HepG2 (cell line): ENCODE results near the gene DTNB. TPM values are rescaled to one million over a fixed set of nuclear protein-coding genes. Genes with fewer than 3 reads are reported as not detected.
A peak's percentile ranks its signal among the peaks of the same experiment; 100 is the strongest.

Experiments used
- HOXA5 ChIP-seq: sonication (generic); formaldehyde crosslinking; IDR thresholded peaks from 2 replicates; pipeline ENCODE4 v1.4.0; 2020; ENCODE audit warnings: missing genetic modification reagents
- IKZF1 ChIP-seq: fragments of 450-650 bp; IDR thresholded peaks from 2 replicates; pipeline ENCODE4 v1.7.1; 2016
- KDM3A ChIP-seq: IDR thresholded peaks from 2 replicates; pipeline ENCODE4 v1.6.1; 2018; ENCODE audit warnings: low read depth, missing compliant biosample characterization
- KDM6A ChIP-seq: IDR thresholded peaks from 2 replicates; pipeline ENCODE4 v1.6.1; 2016; ENCODE audit warnings: low read depth
- NFE2 ChIP-seq: sonication (generic); formaldehyde crosslinking; IDR thresholded peaks from 2 replicates; pipeline ENCODE4 v1.4.0; 2020; ENCODE audit warnings: missing genetic modification reagents
- TBX3 ChIP-seq: fragments of 450-650 bp; IDR thresholded peaks from 2 replicates; pipeline ENCODE4 v1.6.1; 2017; ENCODE audit warnings: antibody characterized with exemption, mild to moderate bottlenecking, inconsistent platforms, borderline replicate concordance
- YY1 ChIP-seq: IDR thresholded peaks from 2 replicates; pipeline ENCODE4 v1.6.1; 2011; ENCODE audit warnings: low read length, low read depth, moderate library complexity, mild to moderate bottlenecking; ENCODE audit not compliant: insufficient read depth, insufficient replicate concordance
- ZBTB1 ChIP-seq: sonication (generic); formaldehyde crosslinking; IDR thresholded peaks from 2 replicates; pipeline ENCODE4 v1.4.0; 2020; ENCODE audit warnings: missing genetic modification reagents, borderline replicate concordance
- ZNF337 ChIP-seq: sonication (generic); formaldehyde crosslinking; IDR thresholded peaks from 2 replicates; pipeline ENCODE4 v1.5.1; 2020; ENCODE audit warnings: missing genetic modification reagents, low read depth, mild to moderate bottlenecking, borderline replicate concordance
- ZNF569 ChIP-seq: sonication (generic); formaldehyde crosslinking; IDR thresholded peaks from 2 replicates; pipeline ENCODE4 v1.5.0; 2020; ENCODE audit warnings: mild to moderate bottlenecking, missing genetic modification reagents, moderate library complexity, borderline replicate concordance
- ZNF615 ChIP-seq: sonication (generic); formaldehyde crosslinking; IDR thresholded peaks from 2 replicates; pipeline ENCODE4 v1.5.0; 2020; ENCODE audit warnings: mild to moderate bottlenecking, missing genetic modification reagents, borderline replicate concordance
- ZNF766 ChIP-seq: sonication (generic); formaldehyde crosslinking; IDR thresholded peaks from 2 replicates; pipeline ENCODE4 v1.5.0; 2020; ENCODE audit warnings: missing genetic modification reagents, borderline replicate concordance
- ZSCAN21 ChIP-seq: sonication (generic); formaldehyde crosslinking; IDR thresholded peaks from 2 replicates; pipeline ENCODE4 v1.8.0; 2022; ENCODE audit warnings: mild to moderate bottlenecking, missing genetic modification reagents, moderate library complexity, borderline replicate concordance
- ZSCAN31 ChIP-seq: sonication (generic); formaldehyde crosslinking; IDR thresholded peaks from 2 replicates; pipeline ENCODE4 v1.5.0; 2020; ENCODE audit warnings: low read depth, mild to moderate bottlenecking, missing genetic modification reagents
- polyA plus RNA-seq, 8 experiments: library from polyadenylated mRNA; depleted of rRNA in 3 of 8; stranded (reverse) in 7 of 8; unstranded in 1 of 8; fragments of >200 nt; fragmentation: Illumina TruSeq in 4 of 8; extraction: Trizol in 4 of 8; gene quantifications; 2 replicates each; pipeline versions ENCODE4 v1.2.1 to v1.2.3, GENCODE V29; 2011 to 2016; ENCODE audit warnings: low read depth in 4 of 8, missing spikeins in 1 of 8, mixed read lengths in 1 of 8; ENCODE audit not compliant: insufficient read depth in 1 of 8
- total RNA-seq, 5 experiments: library from RNA; depleted of rRNA; stranded (reverse); fragments of >200 nt; fragmentation: Illumina TruSeq; extraction: Trizol; gene quantifications; 2 replicates each; pipeline ENCODE4 v1.2.3, GENCODE V29; 2016; ENCODE audit warnings: low read depth in 1 of 5
- TF ChIP-seq, protein P1 (sequence below): sonication (generic); formaldehyde crosslinking; IDR thresholded peaks from 2 replicates; pipeline ENCODE4 v1.5.0; 2020; ENCODE audit warnings: mild to moderate bottlenecking, missing genetic modification reagents, moderate library complexity
- TF ChIP-seq, protein P2 (sequence below): IDR thresholded peaks from 2 replicates; pipeline ENCODE4 v1.6.1; 2012; ENCODE audit warnings: low read depth, low read length, improper control_type of control experiment
- TF ChIP-seq, protein P3 (sequence below): sonication (generic); formaldehyde crosslinking; IDR thresholded peaks from 2 replicates; pipeline ENCODE4 v1.5.0; 2020; ENCODE audit warnings: mild to moderate bottlenecking, missing genetic modification reagents
- TF ChIP-seq, protein P4 (sequence below): IDR thresholded peaks from 2 replicates; pipeline ENCODE4 v1.6.1; 2016; ENCODE audit warnings: low read depth

The DTNB gene
- total and polyA plus RNA-seq, 2 of the 13 experiments (the other 11 are each of a cell fraction or from before 2014, with no cell fraction given) = 14.4 to 23.9 TPM

DNA sequence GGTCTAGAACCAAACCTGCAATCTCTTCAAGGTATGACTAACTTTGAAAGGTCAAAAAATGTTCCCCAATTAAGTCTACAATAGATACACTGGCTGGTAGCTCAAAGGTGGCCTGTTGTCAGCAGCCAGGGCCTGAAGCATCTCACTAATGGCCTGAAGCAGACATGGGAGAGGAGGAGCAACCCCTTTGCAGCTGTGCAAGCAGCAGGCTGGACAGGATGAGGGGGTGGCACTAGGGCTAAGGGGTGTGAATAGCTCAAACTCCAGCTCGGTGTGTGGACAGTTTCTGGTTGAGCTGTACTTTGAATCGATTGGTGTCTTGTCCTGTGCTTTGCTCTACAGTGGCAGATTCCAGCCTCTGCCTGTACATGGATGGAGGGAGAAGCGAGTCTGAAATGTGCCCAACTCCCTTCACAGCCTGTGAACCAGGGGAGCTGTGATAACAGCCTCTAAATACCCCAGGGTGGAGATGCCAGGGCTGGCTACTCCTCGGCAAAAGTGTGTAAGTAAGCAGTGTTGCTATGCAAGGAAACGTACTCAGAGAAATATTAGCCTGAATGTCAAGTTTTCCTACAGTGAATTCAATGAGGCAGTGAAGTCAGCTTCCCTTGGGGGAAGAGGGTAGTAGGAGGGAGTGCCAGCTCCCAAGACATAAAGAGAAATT, 34.7 kb upstream of the DTNB start (continued):
- TF ChIP-seq TBX3 (peak; percentile 85), ZNF766 (CRISPR knock-in tag) (0 out of 2 replicates have a peak, but pooled peaks have one; percentile 53), KDM3A (CRISPR knock-in tag) (peak; percentile 72; the same call in 1 of the 2 replicates), KDM6A (CRISPR knock-in tag) (peak; percentile 62; the same call in 1 of the 2 replicates), IKZF1 (no peak), ZNF615 (CRISPR knock-in tag) (no peak), YY1 (peak; percentile 18), ZNF569 (CRISPR knock-in tag) (0 out of 2 replicates have a peak, but pooled peaks have one; percentile 23), NFE2 (no peak), ZSCAN21 (CRISPR knock-in tag) (no peak), HOXA5 (no peak), ZSCAN31 (CRISPR knock-in tag) (0 out of 2 replicates have a peak, but pooled peaks have one; percentile 63), ZBTB1 (no peak), ZNF337 (CRISPR knock-in tag) (no peak)
- TF ChIP-seq, protein P1, sequence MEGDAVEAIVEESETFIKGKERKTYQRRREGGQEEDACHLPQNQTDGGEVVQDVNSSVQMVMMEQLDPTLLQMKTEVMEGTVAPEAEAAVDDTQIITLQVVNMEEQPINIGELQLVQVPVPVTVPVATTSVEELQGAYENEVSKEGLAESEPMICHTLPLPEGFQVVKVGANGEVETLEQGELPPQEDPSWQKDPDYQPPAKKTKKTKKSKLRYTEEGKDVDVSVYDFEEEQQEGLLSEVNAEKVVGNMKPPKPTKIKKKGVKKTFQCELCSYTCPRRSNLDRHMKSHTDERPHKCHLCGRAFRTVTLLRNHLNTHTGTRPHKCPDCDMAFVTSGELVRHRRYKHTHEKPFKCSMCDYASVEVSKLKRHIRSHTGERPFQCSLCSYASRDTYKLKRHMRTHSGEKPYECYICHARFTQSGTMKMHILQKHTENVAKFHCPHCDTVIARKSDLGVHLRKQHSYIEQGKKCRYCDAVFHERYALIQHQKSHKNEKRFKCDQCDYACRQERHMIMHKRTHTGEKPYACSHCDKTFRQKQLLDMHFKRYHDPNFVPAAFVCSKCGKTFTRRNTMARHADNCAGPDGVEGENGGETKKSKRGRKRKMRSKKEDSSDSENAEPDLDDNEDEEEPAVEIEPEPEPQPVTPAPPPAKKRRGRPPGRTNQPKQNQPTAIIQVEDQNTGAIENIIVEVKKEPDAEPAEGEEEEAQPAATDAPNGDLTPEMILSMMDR (CRISPR knock-in tag) = 0 out of 2 replicates have a peak, but pooled peaks have one; percentile 5
- TF ChIP-seq, protein P2, sequence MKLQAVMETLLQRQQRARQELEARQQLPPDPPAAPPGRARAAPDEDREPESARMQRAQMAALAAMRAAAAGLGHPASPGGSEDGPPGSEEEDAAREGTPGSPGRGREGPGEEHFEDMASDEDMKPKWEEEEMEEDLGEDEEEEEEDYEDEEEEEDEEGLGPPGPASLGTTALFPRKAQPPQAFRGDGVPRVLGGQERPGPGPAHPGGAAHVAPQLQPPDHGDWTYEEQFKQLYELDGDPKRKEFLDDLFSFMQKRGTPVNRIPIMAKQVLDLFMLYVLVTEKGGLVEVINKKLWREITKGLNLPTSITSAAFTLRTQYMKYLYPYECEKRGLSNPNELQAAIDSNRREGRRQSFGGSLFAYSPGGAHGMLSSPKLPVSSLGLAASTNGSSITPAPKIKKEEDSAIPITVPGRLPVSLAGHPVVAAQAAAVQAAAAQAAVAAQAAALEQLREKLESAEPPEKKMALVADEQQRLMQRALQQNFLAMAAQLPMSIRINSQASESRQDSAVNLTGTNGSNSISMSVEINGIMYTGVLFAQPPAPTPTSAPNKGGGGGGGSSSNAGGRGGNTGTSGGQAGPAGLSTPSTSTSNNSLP = 0 out of 2 replicates have a peak, but pooled peaks have one; percentile 34
- TF ChIP-seq, protein P3, sequence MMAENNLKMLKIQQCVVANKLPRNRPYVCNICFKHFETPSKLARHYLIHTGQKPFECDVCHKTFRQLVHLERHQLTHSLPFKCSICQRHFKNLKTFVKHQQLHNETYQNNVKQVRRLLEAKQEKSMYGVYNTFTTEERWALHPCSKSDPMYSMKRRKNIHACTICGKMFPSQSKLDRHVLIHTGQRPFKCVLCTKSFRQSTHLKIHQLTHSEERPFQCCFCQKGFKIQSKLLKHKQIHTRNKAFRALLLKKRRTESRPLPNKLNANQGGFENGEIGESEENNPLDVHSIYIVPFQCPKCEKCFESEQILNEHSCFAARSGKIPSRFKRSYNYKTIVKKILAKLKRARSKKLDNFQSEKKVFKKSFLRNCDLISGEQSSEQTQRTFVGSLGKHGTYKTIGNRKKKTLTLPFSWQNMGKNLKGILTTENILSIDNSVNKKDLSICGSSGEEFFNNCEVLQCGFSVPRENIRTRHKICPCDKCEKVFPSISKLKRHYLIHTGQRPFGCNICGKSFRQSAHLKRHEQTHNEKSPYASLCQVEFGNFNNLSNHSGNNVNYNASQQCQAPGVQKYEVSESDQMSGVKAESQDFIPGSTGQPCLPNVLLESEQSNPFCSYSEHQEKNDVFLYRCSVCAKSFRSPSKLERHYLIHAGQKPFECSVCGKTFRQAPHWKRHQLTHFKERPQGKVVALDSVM (CRISPR knock-in tag) = no peak
- TF ChIP-seq, protein P4, sequence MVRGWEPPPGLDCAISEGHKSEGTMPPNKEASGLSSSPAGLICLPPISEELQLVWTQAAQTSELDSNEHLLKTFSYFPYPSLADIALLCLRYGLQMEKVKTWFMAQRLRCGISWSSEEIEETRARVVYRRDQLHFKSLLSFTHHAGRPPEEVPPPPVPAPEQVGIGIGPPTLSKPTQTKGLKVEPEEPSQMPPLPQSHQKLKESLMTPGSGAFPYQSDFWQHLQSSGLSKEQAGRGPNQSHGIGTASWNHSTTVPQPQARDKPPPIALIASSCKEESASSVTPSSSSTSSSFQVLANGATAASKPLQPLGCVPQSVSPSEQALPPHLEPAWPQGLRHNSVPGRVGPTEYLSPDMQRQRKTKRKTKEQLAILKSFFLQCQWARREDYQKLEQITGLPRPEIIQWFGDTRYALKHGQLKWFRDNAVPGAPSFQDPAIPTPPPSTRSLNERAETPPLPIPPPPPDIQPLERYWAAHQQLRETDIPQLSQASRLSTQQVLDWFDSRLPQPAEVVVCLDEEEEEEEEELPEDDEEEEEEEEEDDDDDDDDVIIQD (CRISPR knock-in tag) = 0 out of 2 replicates have a peak, but pooled peaks have one; percentile 40
